GM19043 (cell line): ENCODE measurements around the gene MYO18A.

ENCODE experiments used
- ATAC-seq: cut with Tn5 transposase; IDR thresholded peaks from one replicate; pipeline ENCODE4 v1.9.1; 2021; ENCODE audit warnings: low read depth; ENCODE audit not compliant: unreplicated experiment

MYO18A gene

GRCh38 chr17:29063992-29064391 is 116.2 kb downstream of the MYO18A start:
- ATAC-seq: no peak

GRCh38 chr17:29062215-29062614 is 118.0 kb downstream of the MYO18A start:
- no peak for ATAC-seq

- no peak for ATAC-seq
Measured at GRCh38 chr17:29061036-29061435, 119.2 kb downstream of the MYO18A start.

GRCh38 chr17:29060475-29060874 is 119.7 kb downstream of the MYO18A start:
- ATAC-seq: no peak

GRCh38 chr17:29059281-29059680 is 120.9 kb downstream of the MYO18A start:
- no peak for ATAC-seq

- no peak for ATAC-seq
Measured at GRCh38 chr17:29058391-29058790, 121.8 kb downstream of the MYO18A start.

GRCh38 chr17:29057361-29057760 is 122.8 kb downstream of the MYO18A start:
- no peak for ATAC-seq

- no peak for ATAC-seq
Measured at GRCh38 chr17:29054835-29055234, 125.4 kb downstream of the MYO18A start.

- no peak for ATAC-seq
Measured at GRCh38 chr17:29051731-29052130, 128.5 kb downstream of the MYO18A start.

GRCh38 chr17:29051194-29051593 is 129.0 kb downstream of the MYO18A start:
- ATAC-seq: no peak

- ATAC-seq: no peak
Measured at GRCh38 chr17:29050176-29050575, 130.0 kb downstream of the MYO18A start.

- no peak for ATAC-seq
Measured at GRCh38 chr17:29049541-29050145, 130.6 kb downstream of the MYO18A start.

GRCh38 chr17:29048440-29049368 is 131.5 kb downstream of the MYO18A start:
- no peak for ATAC-seq

GRCh38 chr17:29046473-29046839 is 133.7 kb downstream of the MYO18A start:
- ATAC-seq: no peak

GRCh38 chr17:29045734-29046472 is 134.3 kb downstream of the MYO18A start:
- no peak for ATAC-seq

- no peak for ATAC-seq
Measured at GRCh38 chr17:29045026-29045425, 135.2 kb downstream of the MYO18A start.

GRCh38 chr17:29043539-29044145 is 136.6 kb downstream of the MYO18A start:
- ATAC-seq: no peak

- no peak for ATAC-seq
Measured at GRCh38 chr17:29042679-29043538, 137.3 kb downstream of the MYO18A start, which contains the start of gene PIPOX. Gene PIPOX, plus strand, starts transcription at chr17:29043141. Its CDS starts 85 bp downstream, at chr17:29043226.

- no peak for ATAC-seq
Measured at GRCh38 chr17:29042026-29042678, 138.0 kb downstream of the MYO18A start.
